ENCODE measurements around the gene RSPO3.

RSPO3 gene

GRCh38 chr6:127114214-127114760 is 4.2 kb upstream of the RSPO3 start:
- no peak for DNase-seq

DNA sequence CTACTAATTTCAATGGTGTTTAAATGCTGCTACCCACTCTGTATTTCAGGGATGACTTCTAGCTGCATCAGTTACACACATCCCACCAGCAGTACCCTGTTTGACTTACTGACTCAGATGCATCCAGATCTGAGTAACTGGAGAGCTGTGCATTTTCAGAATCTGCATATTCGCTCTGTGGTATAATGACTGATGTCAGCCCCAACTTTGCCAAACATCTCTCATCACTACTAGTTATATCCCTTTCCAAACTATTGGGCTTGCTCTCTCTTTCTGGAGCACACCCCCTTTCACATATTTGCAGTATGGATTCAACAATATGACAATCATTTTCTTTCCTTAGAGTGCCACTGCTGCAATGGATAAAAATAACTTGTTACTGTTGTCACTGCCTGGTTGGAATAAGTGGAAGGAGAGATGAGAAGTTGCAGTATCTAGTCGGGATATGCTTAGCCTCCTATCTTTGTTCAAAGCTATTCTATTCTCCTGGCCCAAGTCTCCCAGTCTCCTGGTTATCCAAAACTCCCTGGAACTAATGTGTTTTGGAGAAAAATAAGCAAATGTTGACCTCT is 3.3 kb upstream of the RSPO3 start:
- no peak for DNase-seq

DNA sequence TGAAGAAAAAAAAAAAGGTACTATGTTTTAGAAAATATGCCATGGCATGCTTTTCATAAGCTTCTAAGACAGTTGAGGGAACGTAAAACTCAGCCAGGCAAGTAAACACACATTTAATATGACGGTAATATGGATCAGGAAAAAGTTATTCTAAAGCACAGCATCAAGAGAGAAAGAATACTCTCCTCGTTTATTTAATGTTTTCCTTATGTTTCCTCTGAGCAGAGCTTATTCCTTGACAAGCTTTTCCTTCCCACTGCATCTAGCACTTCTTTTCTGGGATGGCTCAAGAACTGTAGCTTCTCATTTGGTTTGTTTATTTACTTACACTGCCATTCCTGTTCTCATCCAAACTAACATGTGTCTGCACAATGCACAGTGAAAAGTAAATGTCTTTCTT is 2.7 kb upstream of the RSPO3 start:
- DNase-seq = no peak

- no peak for DNase-seq
Measured at GRCh38 chr6:127117979-127118297, 533 bp upstream of the RSPO3 start.

DNA sequence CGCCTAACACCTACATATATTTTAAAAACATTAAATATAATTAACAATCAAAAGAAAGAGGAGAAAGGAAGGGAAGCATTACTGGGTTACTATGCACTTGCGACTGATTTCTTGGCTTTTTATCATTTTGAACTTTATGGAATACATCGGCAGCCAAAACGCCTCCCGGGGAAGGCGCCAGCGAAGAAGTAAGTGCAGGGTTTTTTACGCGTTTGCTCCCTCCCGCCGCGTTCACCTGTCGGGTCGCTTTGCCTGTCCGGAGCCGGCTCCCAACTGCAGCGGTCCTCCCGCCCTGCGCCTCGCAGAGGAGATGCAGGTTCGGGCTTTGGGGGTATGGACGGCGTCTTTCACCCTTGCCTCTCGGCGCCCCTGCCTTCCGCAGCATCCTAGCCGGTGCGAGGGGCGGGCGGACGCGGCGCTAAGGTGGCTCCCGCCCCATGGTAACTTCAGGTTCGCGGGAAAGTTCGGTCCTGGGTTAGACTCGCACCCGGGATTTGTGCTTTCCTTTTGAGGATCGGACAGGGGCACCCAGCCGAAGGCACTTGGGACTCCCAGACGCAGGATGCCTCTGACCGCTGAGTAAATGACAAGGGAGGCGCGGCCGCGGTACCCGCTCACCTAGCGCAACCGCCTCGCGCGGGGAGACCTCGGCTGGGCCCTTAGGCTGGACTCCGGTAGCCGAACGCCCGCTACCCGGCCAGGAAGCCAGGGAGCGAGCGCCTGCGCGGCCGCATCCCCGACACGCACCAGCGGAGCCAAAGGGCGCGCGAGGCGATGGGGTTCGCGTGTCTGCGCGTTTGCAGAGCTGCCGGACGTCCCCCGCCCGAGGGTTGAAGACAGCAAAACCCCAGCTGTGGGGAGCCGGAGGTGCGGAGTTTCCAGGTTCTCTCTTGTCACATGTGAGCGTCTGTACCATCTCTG is 891 bp downstream of the RSPO3 start:
- peak; percentile 60 for DNase-seq

DNA sequence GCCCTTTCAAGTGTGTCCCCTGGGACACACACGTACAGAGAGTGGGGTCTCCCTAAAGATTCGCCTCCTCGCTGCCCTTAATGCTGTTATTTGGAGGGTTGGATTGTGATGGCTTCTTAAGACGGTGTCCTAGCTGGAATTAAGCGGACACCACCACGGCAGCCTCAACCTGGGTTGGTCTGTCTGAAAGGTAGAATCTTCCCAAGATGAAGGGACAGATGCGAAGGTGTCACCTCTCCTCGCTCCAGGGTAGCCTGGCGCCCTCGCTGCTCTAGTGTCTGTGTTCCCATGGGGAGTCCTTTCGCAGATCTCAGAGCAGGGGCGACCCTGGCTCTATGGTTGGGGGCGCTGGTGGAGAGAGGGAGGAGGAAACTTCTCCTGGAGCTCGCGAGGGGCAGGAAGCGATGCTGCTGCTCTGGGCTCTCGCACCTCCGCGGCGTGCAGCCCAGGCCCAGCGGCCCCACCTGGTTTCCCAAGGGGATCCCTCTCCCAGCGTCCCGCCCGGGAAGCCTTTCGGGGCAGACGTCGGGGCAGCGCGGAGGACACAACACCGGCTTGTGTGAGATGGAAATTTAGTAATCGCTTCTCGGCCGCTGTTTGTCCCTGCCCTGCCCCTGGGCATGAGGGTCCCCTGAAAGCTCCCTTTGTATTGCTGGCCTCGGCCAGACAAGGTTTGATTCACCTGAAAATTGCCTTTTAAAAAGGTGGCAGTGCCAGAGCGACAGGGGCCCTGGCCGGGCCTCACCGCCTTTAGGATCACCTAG is 1.7 kb downstream of the RSPO3 start:
- DNase-seq = peak; percentile 44

DNA sequence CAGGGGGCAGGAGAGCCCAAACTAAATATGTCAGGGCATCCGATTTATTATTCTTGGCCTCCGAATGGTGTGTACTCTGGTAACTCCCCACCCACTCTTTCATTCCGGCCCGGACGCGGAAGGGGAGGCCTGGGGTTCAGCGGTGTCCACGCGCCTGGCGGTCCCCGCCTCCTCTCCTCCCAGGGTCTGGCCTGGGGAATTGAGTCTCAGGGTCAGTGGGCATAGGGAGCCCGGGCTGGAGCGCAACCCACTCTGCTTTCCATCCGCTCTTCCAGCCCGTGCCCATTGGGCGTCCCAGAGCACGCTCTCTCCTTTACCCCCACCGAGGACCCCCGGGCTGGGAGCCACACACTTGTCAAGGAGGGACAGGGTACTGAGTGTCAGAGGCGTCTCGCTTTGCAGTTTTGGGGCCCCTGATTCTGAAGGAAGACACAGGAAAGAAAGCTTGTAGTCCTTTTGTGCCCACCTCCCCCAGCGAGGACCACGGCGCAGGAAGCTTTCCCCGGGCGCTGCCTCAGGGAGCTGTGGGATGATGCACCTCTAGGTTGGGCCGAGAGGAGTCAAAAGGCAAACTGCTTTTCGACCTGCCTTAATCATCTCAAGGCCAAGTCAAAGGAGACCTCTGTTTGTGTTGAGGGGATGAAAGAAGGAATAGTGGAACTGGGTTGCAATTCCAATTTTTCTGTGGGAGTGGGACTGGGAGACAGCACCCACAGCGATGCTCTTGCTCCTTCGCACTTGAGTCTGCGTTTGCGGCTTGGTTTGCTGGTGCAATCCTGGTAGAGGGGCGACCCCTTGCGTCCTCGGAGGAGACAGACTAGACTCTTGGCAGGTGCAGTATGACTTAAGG is 2.5 kb downstream of the RSPO3 start:
- peak; percentile 85 for DNase-seq

DNA sequence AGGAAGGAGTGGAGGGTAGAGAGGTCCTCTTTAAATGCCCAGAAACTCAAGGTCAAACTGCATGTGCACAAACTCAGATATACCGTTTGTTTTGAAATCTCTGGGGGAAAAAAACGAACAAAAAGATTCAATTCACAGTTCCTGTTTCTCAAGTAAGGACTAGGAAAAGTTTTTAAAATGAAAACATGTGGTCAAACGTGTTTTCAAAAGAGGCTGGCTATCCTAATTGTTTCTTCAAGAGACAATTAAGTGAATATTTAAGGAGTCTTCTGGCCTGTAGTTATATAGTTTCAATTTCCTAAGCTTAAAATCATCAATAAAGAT is 3.1 kb downstream of the RSPO3 start:
- no peak for DNase-seq

GRCh38 chr6:127124172-127124571 is 5.7 kb downstream of the RSPO3 start:
- DNase-seq = no peak

DNA sequence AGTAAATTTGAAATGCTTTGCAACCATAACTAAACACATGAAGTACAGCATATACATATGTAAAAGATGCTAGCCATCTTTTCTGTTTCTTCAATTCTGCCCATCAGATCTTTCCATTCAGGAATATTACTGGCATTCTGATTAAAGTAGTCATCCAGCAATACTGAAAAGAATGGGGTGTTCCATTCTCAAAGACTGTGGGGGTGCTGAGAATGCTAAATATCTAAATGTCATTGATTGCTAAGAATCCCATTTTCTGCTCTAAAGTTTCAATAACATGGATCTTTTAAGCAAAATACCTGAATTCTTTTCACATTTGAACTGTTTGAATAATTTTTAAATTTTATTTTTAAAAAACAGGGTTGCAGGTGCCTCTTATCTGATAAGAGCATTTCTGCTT is 6.2 kb downstream of the RSPO3 start:
- no peak for DNase-seq

DNA sequence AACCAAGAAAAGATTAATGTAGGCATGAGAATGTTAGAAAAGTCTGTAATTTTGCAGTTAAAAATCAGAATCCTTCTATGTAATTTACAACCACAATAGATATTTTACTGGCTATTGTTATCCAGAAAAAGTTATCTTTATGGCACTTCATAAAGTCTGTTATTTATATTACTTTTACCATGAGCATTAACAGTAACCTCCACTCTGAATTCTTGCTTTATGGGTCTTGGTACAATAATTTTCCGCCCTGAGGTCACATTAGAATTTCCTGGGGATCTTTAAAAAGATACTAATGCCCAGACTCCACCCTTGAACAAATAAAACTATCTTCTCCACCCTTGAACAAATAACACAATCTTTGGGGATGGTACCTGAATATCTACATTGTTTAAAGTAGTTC is 9.6 kb downstream of the RSPO3 start:
- no peak for DNase-seq

GRCh38 chr6:127129251-127129650 is 10.8 kb downstream of the RSPO3 start:
- no peak for DNase-seq

DNA sequence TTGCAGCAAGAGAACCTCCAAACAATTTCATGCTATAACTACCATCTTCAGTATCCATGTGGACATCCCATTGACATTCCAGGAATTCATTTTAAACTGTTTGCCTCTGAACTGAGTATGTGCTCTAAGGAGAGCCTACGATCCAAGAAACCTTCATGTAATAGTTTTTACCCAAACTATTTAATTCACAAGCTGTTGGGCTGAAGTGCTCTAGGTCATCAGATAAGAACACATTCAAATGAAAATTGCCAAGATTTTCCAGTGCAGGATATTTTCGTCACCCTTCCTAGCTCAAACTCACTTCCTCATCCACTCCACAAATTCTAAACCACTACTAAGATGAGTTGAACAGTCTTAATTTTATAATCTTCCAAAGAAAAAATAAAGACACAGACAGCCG is 12.8 kb downstream of the RSPO3 start:
- DNase-seq = no peak

DNA sequence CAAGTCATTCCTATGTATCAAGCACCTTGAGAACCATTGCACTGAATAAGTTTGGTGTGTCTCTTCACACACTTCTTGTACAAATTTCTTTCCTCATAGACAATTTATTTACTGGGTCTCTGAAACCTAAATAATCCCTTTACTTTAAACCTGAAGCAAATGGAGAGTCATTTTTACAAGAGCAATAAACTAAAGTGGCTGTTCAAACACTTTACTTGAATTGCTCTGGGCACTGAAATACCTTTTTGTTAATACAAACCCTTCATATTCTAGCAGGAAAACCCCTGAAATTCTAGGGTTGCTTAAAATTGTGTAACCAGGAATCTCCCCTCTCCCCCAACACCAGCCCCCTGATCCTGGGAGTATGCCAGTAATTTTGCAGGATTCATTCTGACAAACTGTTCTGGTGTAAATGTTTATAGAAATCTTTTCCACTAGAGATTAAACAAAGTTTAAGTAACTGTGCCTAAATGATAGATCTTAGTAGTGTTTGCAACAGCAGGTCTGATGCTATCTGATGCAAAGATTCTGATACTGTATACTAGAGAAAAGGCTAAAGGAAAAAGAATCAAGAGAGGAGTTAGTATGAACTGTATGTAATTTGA is 13.4 kb downstream of the RSPO3 start:
- peak; percentile 26 for DNase-seq

DNA sequence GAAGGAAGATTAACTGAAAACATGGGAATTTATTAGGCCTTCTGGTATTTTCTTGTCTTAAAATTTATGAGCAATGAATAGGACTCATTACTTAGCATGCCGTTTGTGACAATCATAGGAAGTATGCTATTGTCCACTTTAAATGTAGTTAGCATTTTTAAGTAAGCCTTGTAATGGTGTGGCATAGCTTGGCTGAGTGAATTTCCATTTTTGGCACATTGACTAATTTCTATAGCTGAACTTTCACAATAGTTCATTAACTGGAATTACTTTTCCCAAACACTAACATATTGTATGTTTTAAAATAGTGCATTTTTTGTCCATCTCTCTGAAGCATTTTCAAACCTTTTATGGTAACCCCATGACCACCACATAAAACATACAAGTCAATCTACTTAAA is 15.7 kb downstream of the RSPO3 start:
- DNase-seq = no peak

DNA sequence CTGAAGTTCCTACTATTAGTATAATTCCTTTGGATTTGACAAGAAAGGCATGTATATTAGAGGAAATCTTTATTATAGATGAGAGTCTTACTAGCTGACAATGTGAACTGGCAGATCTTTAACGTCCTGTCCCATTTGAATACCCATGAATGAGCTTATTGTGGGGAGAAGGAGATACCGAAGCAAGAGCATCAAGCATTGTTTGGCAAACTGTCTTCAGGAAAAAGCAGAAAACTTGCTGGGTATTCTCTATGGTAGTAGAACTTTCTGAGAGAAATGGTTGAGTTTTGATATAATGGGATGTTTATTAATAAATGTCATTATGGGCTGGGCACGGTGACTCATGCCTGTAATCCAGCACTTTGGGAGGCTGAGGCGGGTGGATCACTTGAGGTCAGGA is 18.3 kb downstream of the RSPO3 start:
- DNase-seq = no peak

DNA sequence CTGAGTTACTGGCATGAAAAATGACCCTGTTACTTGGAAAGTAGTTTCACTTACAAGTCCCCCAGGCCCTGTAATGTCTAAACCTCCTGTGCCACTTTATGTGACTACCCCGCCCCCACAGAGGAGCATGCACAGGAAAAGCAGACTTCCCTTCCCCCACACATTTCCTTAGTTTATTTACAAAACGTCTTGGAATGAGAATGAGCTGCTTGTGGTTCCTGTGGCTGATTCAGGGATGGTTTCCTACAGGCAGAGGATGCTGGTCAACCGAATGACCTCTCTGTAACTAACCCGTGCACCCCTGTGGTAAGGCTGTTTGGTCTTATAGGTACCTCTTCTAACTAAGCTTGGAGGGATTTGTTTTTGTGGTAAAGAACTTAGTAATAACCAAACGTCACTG is 28.5 kb downstream of the RSPO3 start:
- DNase-seq = no peak

GRCh38 chr6:127147534-127147933 is 29.1 kb downstream of the RSPO3 start:
- DNase-seq = no peak

GRCh38 chr6:127148511-127148910 is 30.0 kb downstream of the RSPO3 start:
- no peak for DNase-seq

GRCh38 chr6:127154509-127154908 is 36.0 kb downstream of the RSPO3 start:
- DNase-seq = no peak

DNA sequence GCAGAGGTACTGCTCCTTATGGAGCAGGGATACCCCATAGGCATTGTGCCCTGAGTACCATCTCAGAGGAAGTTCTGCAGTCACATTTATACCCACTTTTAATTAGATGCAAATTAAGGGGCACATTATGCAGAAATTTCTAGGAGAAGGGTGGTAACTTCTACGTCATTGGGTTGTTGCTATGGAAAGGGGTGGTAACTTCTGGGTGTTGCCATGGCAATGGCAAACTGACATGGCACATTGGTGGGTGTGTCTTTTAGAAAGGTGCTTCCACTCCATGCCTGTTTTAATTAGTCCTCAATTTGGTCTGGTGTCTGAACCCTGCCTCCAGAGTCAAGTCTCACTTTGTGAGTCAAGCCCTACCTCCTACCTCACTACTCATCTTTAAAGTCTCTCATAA is 42.0 kb downstream of the RSPO3 start:
- DNase-seq = no peak

GRCh38 chr6:127162836-127163235 is 44.4 kb downstream of the RSPO3 start:
- no peak for DNase-seq

GRCh38 chr6:127164036-127164435 is 45.6 kb downstream of the RSPO3 start:
- DNase-seq = no peak

Data from DMS53 (cell line).